AG10803 (cell line): ENCODE measurements around the gene SPEG.
"Not testable (repeated sequence)": the region's sequence is repeated elsewhere in the genome, so short reads cannot be mapped to it uniquely, and the experiment has no call there.

Experiments used
- DNase-seq: peaks from one replicate; pipeline ENCODE4 v3.0.0; 2010; ENCODE audit warnings: low read depth
- H3K4me3 ChIP-seq: 2 replicates; pipeline ENCODE4 v1.5.1; 2011; ENCODE audit warnings: mild to moderate bottlenecking, low read length, control low read depth
- CTCF ChIP-seq: conservative IDR thresholded peaks from 2 replicates; pipeline ENCODE4 v1.5.1; 2011; ENCODE audit warnings: mild to moderate bottlenecking, low read length, control low read depth, inconsistent platforms

SPEG gene

GRCh38 chr2:219388907-219389156 is 45.8 kb upstream of the SPEG start:
- DNase-seq = no peak
- peak overlapping the region; percentile 49 for H3K4me3 ChIP-seq
- no peak for TF ChIP-seq CTCF

DNA sequence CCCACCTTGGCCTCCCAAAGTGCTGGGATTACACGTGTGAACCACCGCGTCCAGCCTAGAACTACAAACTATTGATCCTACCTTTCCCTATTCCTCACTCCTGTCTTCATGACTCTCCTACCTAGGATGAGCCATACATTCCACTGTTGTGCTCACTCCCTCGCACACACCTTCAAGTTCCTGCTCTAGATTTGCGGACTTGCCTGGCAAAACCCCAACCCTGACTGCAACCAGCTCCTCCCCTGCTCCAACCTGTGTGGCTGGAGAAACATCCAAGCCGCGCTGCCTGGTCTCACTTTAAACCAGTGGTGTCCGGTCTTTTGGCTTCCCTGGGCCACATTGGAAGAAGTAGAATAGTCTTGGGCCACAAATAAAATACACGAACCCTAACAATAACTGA is 41.9 kb upstream of the SPEG start:
- DNase-seq = no peak
- no peak overlapping the region for H3K4me3 ChIP-seq
- TF ChIP-seq CTCF = no peak

DNA sequence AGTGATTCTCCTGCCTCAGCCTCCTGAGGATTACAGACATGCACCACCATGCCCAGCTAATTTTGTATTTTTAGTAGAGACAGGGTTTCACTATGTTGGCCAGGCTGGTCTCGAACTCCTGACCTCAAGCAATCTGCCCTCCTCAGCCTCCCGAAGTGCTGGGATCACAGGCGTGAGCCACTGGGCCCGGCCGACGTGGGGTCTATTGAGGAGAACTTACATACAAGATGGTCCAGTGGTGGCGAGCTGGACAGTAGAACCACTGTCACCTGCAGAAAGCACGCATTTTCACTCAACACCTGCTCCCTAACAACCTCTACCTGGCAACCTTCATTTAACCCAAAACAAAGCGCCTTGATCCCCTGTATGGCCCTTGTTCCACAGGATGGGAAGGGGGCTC is 39.6 kb upstream of the SPEG start:
- DNase-seq, H3K4me3 ChIP-seq: not testable (repeated sequence)

DNA sequence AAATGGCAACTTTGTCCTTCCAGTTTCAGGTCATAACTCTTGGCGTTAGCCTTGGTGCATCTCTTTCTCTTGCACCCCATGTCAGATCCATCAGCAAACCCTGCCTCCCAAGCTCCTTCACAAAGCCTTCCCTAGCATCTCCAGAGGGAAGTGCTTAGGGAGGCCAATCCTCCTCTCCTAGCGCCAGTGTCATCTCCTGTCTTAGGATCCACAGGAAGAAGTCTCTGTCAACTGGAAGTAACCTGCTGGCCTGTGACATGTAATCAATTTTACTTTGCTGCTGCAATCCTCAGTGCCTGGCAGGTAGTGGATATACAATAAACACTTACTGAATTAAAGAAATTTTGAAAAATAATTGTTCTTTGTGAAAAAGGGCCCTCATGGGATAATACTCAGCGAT is 39.0 kb upstream of the SPEG start:
- no peak overlapping the region for H3K4me3 ChIP-seq
- no peak for TF ChIP-seq CTCF
- DNase-seq = no peak

GRCh38 chr2:219396863-219397457 is 37.7 kb upstream of the SPEG start:
- TF ChIP-seq CTCF = no peak
- DNase-seq = no peak
- no peak overlapping the region for H3K4me3 ChIP-seq

DNA sequence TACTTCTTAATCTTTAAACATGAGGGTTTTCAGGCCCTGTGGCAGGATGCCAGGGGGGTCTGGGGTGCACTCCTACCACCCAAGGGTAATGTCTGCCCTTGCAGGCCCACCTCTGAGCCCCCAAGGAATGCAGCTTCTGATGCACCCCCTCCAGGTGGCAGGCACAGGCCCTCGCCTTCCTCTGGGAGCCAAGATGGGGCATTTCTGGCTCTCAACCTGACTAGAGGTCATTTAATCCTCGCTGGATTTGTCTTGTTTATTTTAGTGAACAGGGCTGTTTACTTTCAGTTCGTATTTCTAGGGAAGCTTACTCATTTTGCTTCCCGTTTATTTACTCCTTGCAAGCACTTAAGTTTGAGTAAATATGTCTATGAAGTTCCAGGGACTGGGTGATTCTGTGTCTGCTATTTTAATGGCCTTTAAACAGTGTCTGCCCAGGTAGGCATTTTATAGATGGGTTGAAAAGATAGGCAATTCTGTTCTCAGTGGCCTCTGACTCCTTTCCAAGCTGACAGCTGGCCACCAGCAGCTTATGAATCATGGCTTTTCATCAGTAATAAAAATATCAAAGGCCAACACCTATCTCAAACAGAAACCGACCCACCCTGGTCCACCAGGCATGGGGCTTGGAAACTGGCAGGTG is 35.8 kb upstream of the SPEG start:
- TF ChIP-seq CTCF = no peak
- no peak overlapping the region for H3K4me3 ChIP-seq
- no peak for DNase-seq

GRCh38 chr2:219399716-219400478 is 34.7 kb upstream of the SPEG start:
- DNase-seq = no peak
- TF ChIP-seq CTCF = no peak
- no peak overlapping the region for H3K4me3 ChIP-seq
